K562 (cell line): ENCODE data around the gene PATE2. TPM values are rescaled to one million over a fixed set of nuclear protein-coding genes. Genes with fewer than 3 reads are reported as not detected.

Experiments used
- ARID4B ChIP-seq: sonication (generic); formaldehyde crosslinking; IDR thresholded peaks from 2 replicates; pipeline ENCODE4 v1.8.0; 2022; ENCODE audit warnings: mild to moderate bottlenecking, missing genetic modification reagents
- GATA2 ChIP-seq: sonication (generic); formaldehyde crosslinking; IDR thresholded peaks from 2 replicates; pipeline ENCODE4 v1.4.0; 2020; ENCODE audit warnings: mild to moderate bottlenecking, missing genetic modification reagents
- HDAC6 ChIP-seq: IDR thresholded peaks from 2 replicates; pipeline ENCODE4 v1.6.1; 2012; ENCODE audit warnings: low read depth, mild to moderate bottlenecking, control low read depth, inconsistent platforms, low read length, moderate library complexity
- PCBP1 ChIP-seq: fragments of 200-400 bp; formaldehyde crosslinking; IDR thresholded peaks from 2 replicates; pipeline ENCODE4 v1.6.1; 2018; ENCODE audit warnings: mild to moderate bottlenecking, low read depth, low read length; ENCODE audit not compliant: poor library complexity, severe bottlenecking
- SREBF2 ChIP-seq: sonication (generic); formaldehyde crosslinking; IDR thresholded peaks from 2 replicates; pipeline ENCODE4 v1.4.0; 2020; ENCODE audit warnings: mild to moderate bottlenecking, missing genetic modification reagents
- TFE3 ChIP-seq: fragments of 450-650 bp; formaldehyde crosslinking; IDR thresholded peaks from 2 replicates; pipeline ENCODE4 v1.4.0; 2020; ENCODE audit warnings: mild to moderate bottlenecking, mixed read lengths
- ZNF766 ChIP-seq: fragments of 200-800 bp; sonication (Bioruptor generic); conservative IDR thresholded peaks from 2 replicates; pipeline ENCODE4 v1.6.1; 2016; ENCODE audit warnings: missing genetic modification characterization, missing compliant biosample characterization
- ZSCAN32 ChIP-seq: fragments of 450-650 bp; formaldehyde crosslinking; IDR thresholded peaks from 2 replicates; pipeline ENCODE4 v1.4.0; 2020; ENCODE audit warnings: mild to moderate bottlenecking, moderate library complexity
- polyA plus RNA-seq, 8 experiments: library from polyadenylated mRNA; depleted of rRNA in 4 of 8; stranded (reverse) in 5 of 8; unstranded in 3 of 8; fragments of >200 nt; fragmentation: Nextera tagmentation in 2 of 8; fragmentation: Illumina TruSeq in 1 of 8; extraction: Ambion mirVana in 2 of 8; extraction: Trizol in 1 of 8; gene quantifications; 2 replicates each; pipeline versions ENCODE4 v1.2.1 to v1.2.3, GENCODE V29; 2011 to 2014; ENCODE audit warnings: inconsistent platforms in 1 of 8, missing spikeins in 1 of 8
- total RNA-seq, 7 experiments: library from RNA; depleted of rRNA in 6 of 7; stranded (reverse); fragments of >200 nt in 6 of 7; fragmentation: Illumina TruSeq in 2 of 7; extraction: Trizol in 2 of 7; gene quantifications; 2 replicates each; pipeline versions ENCODE4 v1.2.1 to v1.2.3, GENCODE V29; 2011 to 2021; ENCODE audit warnings: low replicate concordance in 1 of 7

The PATE2 gene
- total and polyA plus RNA-seq, 9 of the 15 experiments (the other 6 are each of a cell fraction or from before 2014, with no cell fraction given) = not detected

- TF ChIP-seq TFE3 (CRISPR knock-in tag) = no peak
- TF ChIP-seq HDAC6 = no peak
- no peak for TF ChIP-seq ZNF766 (CRISPR knock-in tag)
- no peak for TF ChIP-seq PCBP1
- no peak for TF ChIP-seq SREBF2 (CRISPR knock-in tag)
- no peak for TF ChIP-seq GATA2 (CRISPR knock-in tag)
- TF ChIP-seq ARID4B (CRISPR knock-in tag) = no peak
- no peak for TF ChIP-seq ZSCAN32 (CRISPR knock-in tag)
These were observed 16.2 kb downstream of the PATE2 start (continued) for GRCh38 chr11:125762445-125762844.
